Measurements from ENCODE around the gene STOM. TPM values are rescaled to one million over a fixed set of nuclear protein-coding genes. Genes with fewer than 3 reads are reported as not detected.

Gene STOM
- total and polyA plus RNA-seq, 2 of the 8 experiments (the other 6 are each of a cell fraction or from before 2014, with no cell fraction given), result 25.2 to 60.4 TPM

- POLR2A ChIA-PET (ENCODE audit: partially characterized antibody), result interaction anchor here (1.5 kb wide), 1 partner anchor 15 kb away, joined by 4 read pairs; no protein-coding TSS in a partner anchor
- no peak overlapping the region for H3K27ac ChIP-seq (ENCODE audit: low read depth, low read length)
- WGBS, 2 experiments (ENCODE audit: extremely low coverage in 1 of 2, insufficient coverage in 1 of 2, insufficient read length in 1 of 2, insufficient replicate concordance in 2 of 2, low coverage in 1 of 2, low lambda C conversion rate in 2 of 2, missing lambda C conversion rate in 1 of 2), result 95% methylated on average over 1 of the region's 1 CpG; no CpG with 5 or more reads in 1 of the 2 experiments
Observed at GRCh38 chr9:121350036-121350435, 20.0 kb downstream of the STOM start.

More at GRCh38 chr9:121350036-121350435, 20.0 kb downstream of the STOM start:
- H4K91ac ChIP-seq (replicated peaks; ENCODE audit: insufficient read length, low read length), result no peak overlapping the region
- CTCF ChIA-PET (ENCODE audit: partially characterized antibody), result interaction anchor here (4.5 kb wide), 1 partner anchor 30 kb away, joined by 20 read pairs; no protein-coding TSS in a partner anchor
- no peak for FAIRE-seq
- H3K27me3 ChIP-seq (replicated peaks in 1 of 4; ENCODE audit: control insufficient read depth in 3 of 4, extremely low read depth in 1 of 4, insufficient read depth in 3 of 4, low read length in 3 of 4), result no peaks in the 10 kb centered on the region
- no peak overlapping the region for H2AFZ ChIP-seq (ENCODE audit: low read length)
- H3K56ac ChIP-seq (replicated peaks; ENCODE audit: insufficient read length, low read depth, low read length), result no peak overlapping the region
- no peak overlapping the region for H2BK15ac ChIP-seq (ENCODE audit: low read length)
- no peak overlapping the region for H2BK120ac ChIP-seq (replicated peaks; ENCODE audit: low read depth, low read length)
- DNase-seq (ENCODE audit: low read depth in 1 of 2, low spot score in 2 of 2), result no peak
- H4K20me1 ChIP-seq (replicated peaks in 1 of 2; ENCODE audit: control insufficient read depth in 1 of 2, insufficient read depth in 2 of 2, low read length in 2 of 2), result no peaks in the 10 kb centered on the region
- H3K4me3 ChIP-seq (ENCODE audit: extremely low read depth in 1 of 4, insufficient read depth in 2 of 4, low read depth in 3 of 4, low read length in 4 of 4), result no peak overlapping the region
- H3K18ac ChIP-seq (ENCODE audit: extremely low read depth, low read length), result no peak overlapping the region
- H3K9ac ChIP-seq (replicated peaks in 1 of 4; ENCODE audit: extremely low read depth in 1 of 4, low read depth in 3 of 4, low read length in 3 of 4), result no peak overlapping the region
- no peak overlapping the region for H2AK5ac ChIP-seq (ENCODE audit: low read depth, low read length)
- no peaks in the 10 kb centered on the region; the same call in 1 of the 2 replicates for H3K23me2 ChIP-seq (ENCODE audit: low read depth, low read length)
- H3K79me1 ChIP-seq (ENCODE audit: low read depth, low read length), result no peaks in the 10 kb centered on the region
- no peak overlapping the region for H4K5ac ChIP-seq (ENCODE audit: insufficient read length, low read depth, low read length)
- no peak for TF ChIP-seq SP4 (IDR thresholded peaks at IDR 0.05; ENCODE audit: low read length)
- no peak for TF ChIP-seq TAF1 (IDR thresholded peaks at IDR 0.05; ENCODE audit: low read depth, low read length)
- H2BK12ac ChIP-seq (ENCODE audit: low read depth, low read length), result no peak overlapping the region
- H3K4me1 ChIP-seq (replicated peaks in 1 of 4; ENCODE audit: control insufficient read depth in 3 of 4, insufficient read depth in 4 of 4, low read length in 3 of 4), result peaks cover 0 to 5% (median 0%) of the 10 kb centered on the region in 4 experiments; a peak in 1 of 7 replicates
- H3K4me2 ChIP-seq (ENCODE audit: insufficient read depth in 1 of 2, low read depth in 2 of 2, low read length in 2 of 2), result no peak overlapping the region
- H3K79me2 ChIP-seq (ENCODE audit: control insufficient read depth in 1 of 2, insufficient read depth in 2 of 2, low read length in 2 of 2), result no peaks in the 10 kb centered on the region
- H3K9me3 ChIP-seq (ENCODE audit: insufficient read depth in 2 of 2, low read depth in 1 of 2, low read length in 1 of 2), result no peaks in the 10 kb centered on the region
- no peak overlapping the region for H4K8ac ChIP-seq (ENCODE audit: extremely low read depth, insufficient read depth, low read length)
- H2BK20ac ChIP-seq (ENCODE audit: low read length), result no peak overlapping the region
- no peak overlapping the region for H3K14ac ChIP-seq (ENCODE audit: insufficient read length)
- peaks cover 0 to 50% (median 7%) of the 10 kb centered on the region in 4 experiments; a peak in 4 of 8 replicates for H3K36me3 ChIP-seq (ENCODE audit: control insufficient read depth in 2 of 4, insufficient read depth in 4 of 4, low read length in 3 of 4)
- no peak overlapping the region for H2BK5ac ChIP-seq (ENCODE audit: low read depth, low read length)
- no peak overlapping the region for H3K23ac ChIP-seq (ENCODE audit: insufficient read length)
- H3K4ac ChIP-seq (replicated peaks; ENCODE audit: insufficient read length, low read depth, low read length), result no peak overlapping the region
